Gastroesophageal sphincter (tissue), 2 donors: ENCODE measurements around the gene CNTNAP2.

Experiments used
- POLR2A ChIP-seq, 2 donors: fragments of 450-650 bp; IDR thresholded peaks; one replicate each; pipeline ENCODE4 v1.6.1; 2017; ENCODE audit warnings: antibody characterized with exemption in 2 of 2, mild to moderate bottlenecking in 2 of 2, moderate library complexity in 1 of 2
- POLR2AphosphoS5 ChIP-seq: sonication (generic); formaldehyde crosslinking; IDR thresholded peaks from one replicate; pipeline ENCODE4 v1.6.1; 2017; ENCODE audit warnings: antibody characterized with exemption

DNA sequence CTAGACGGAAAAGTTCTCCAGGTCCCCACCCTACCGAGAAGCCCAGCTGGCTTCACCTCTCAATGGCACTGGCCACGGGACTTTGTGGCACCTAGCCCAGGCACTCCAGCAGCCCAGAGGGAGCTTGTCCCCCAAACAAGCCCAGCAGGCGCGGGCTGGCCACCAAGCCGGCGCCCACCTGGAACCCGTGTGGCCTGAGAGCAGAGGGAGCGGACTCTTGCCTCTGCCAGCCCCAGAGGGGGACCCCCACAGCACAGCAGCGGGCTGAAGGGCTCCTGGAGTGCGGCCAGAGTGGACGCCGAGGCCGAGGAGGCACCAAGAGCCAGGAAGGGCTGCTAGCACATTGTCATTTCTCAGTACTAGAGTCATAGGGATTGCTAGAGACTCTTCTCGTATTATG, 671.4 kb downstream of the CNTNAP2 start:
- TF ChIP-seq POLR2AphosphoS5, result no peak
- TF ChIP-seq POLR2A (IDR thresholded peaks at IDR 0.05), result no peak
